GM19397 (cell line): ENCODE results near the gene NLRP6.
"Not testable (repeated sequence)": the region's sequence is repeated elsewhere in the genome, so short reads cannot be mapped to it uniquely, and the experiment has no call there.

Source experiments
- ATAC-seq: cut with Tn5 transposase; IDR thresholded peaks from one replicate; pipeline ENCODE4 v1.9.1; 2021; ENCODE audit warnings: mild to moderate bottlenecking, moderate library complexity; ENCODE audit not compliant: unreplicated experiment

NLRP6 gene

GRCh38 chr11:319121-319887, 41.1 kb downstream of the NLRP6 start:
- ATAC-seq: peak; percentile 16

- not testable (repeated sequence) for ATAC-seq
Observed at GRCh38 chr11:319888-320273, 41.7 kb downstream of the NLRP6 start.

GRCh38 chr11:324156-324555, 45.9 kb downstream of the NLRP6 start:
- no peak for ATAC-seq

GRCh38 chr11:324593-325517, 46.6 kb downstream of the NLRP6 start:
- ATAC-seq: not testable (repeated sequence)

- ATAC-seq: no peak
Observed at GRCh38 chr11:325796-326591, 47.8 kb downstream of the NLRP6 start.

GRCh38 chr11:326592-326841, 48.3 kb downstream of the NLRP6 start:
- ATAC-seq: no peak

GRCh38 chr11:326842-327580, 48.8 kb downstream of the NLRP6 start:
- ATAC-seq: peak; percentile 51

- ATAC-seq: no peak
Observed at GRCh38 chr11:327581-327923, 49.3 kb downstream of the NLRP6 start.

- no peak for ATAC-seq
Observed at GRCh38 chr11:328012-328411, 49.8 kb downstream of the NLRP6 start.

- ATAC-seq: not testable (repeated sequence)
Observed at GRCh38 chr11:328516-329100, 50.4 kb downstream of the NLRP6 start.

- no peak for ATAC-seq
Observed at GRCh38 chr11:329886-330253, 51.7 kb downstream of the NLRP6 start.

GRCh38 chr11:330307-330693, 52.1 kb downstream of the NLRP6 start:
- ATAC-seq: no peak

- ATAC-seq: no peak
Observed at GRCh38 chr11:330694-331357, 52.6 kb downstream of the NLRP6 start.

- ATAC-seq: no peak
Observed at GRCh38 chr11:331358-332060, 53.3 kb downstream of the NLRP6 start.

GRCh38 chr11:332651-333480, 54.7 kb downstream of the NLRP6 start:
- no peak for ATAC-seq

- ATAC-seq: not testable (repeated sequence)
Observed at GRCh38 chr11:333616-334263, 55.5 kb downstream of the NLRP6 start.

GRCh38 chr11:334264-334994, 56.2 kb downstream of the NLRP6 start:
- ATAC-seq: no peak
